DND-41 (cell line): ENCODE results near the gene CNOT11.
"Not testable (repeated sequence)": the region's sequence is repeated elsewhere in the genome, so short reads cannot be mapped to it uniquely, and the experiment has no call there.

ENCODE experiments used
- ATAC-seq: fragments of 200-7000 bp; cut with Tn5 transposase; 3 replicates; pipeline ENCODE4 v1.9.1; 2021; ENCODE audit warnings: low read depth; ENCODE audit not compliant: insufficient read depth
- DNase-seq: peaks from one replicate; pipeline ENCODE4 v3.0.0-alpha.2; 2020
- H2AFZ ChIP-seq: 2 replicates; pipeline ENCODE4 v1.6.0; 2012; ENCODE audit warnings: low read depth, low read length
- H3K27ac ChIP-seq: 2 replicates; pipeline ENCODE4 v1.5.1; 2012; ENCODE audit warnings: low read length, inconsistent platforms
- H3K27me3 ChIP-seq: fragments of 200-600 bp; sonication (generic); 2 replicates; pipeline ENCODE4 v1.6.0; 2012; ENCODE audit warnings: low read length, mild to moderate bottlenecking, inconsistent platforms; ENCODE audit not compliant: insufficient read depth, poor library complexity
- H3K36me3 ChIP-seq: 2 replicates; pipeline ENCODE4 v1.5.1; 2012; ENCODE audit warnings: low read length, inconsistent platforms; ENCODE audit not compliant: insufficient read depth
- H3K4me1 ChIP-seq: 2 replicates; pipeline ENCODE4 v1.5.1; 2012; ENCODE audit warnings: mild to moderate bottlenecking, low read length; ENCODE audit not compliant: insufficient read depth
- H3K4me2 ChIP-seq: 2 replicates; pipeline ENCODE4 v1.6.0; 2012; ENCODE audit warnings: mild to moderate bottlenecking, moderate library complexity, low read length, inconsistent platforms; ENCODE audit not compliant: insufficient read depth
- H3K4me3 ChIP-seq, 2 experiments: fragments of 200-600 bp in 1 of 2; shearing (Covaris generic) in 1 of 2; 2 replicates each; pipeline ENCODE4 v1.5.1; 2012 to 2016; ENCODE audit warnings: inconsistent platforms in 2 of 2, low read length in 2 of 2, mild to moderate bottlenecking in 2 of 2, low read depth in 1 of 2, moderate library complexity in 1 of 2
- H3K79me2 ChIP-seq: 2 replicates; pipeline ENCODE4 v1.6.0; 2012; ENCODE audit warnings: low read length, inconsistent platforms; ENCODE audit not compliant: insufficient read depth
- H3K9ac ChIP-seq: 2 replicates; pipeline ENCODE4 v1.6.0; 2012; ENCODE audit warnings: low read depth, mild to moderate bottlenecking, inconsistent platforms, low read length, moderate library complexity
- H3K9me3 ChIP-seq: 2 replicates; pipeline ENCODE4 v1.5.1; 2012; ENCODE audit warnings: low read length, moderate library complexity, mild to moderate bottlenecking, inconsistent platforms; ENCODE audit not compliant: insufficient read depth, severe bottlenecking
- H4K20me1 ChIP-seq: 2 replicates; pipeline ENCODE4 v1.6.0; 2012; ENCODE audit warnings: low read length; ENCODE audit not compliant: insufficient read depth
- CTCF ChIP-seq: IDR thresholded peaks from 2 replicates; pipeline ENCODE4 v1.5.1; 2012; ENCODE audit warnings: borderline replicate concordance, low read length, moderate library complexity, mild to moderate bottlenecking; ENCODE audit not compliant: poor library complexity, severe bottlenecking; ENCODE audit errors: extremely low read depth
- EZH2 ChIP-seq: IDR thresholded peaks from 3 replicates; pipeline ENCODE4 v1.6.1; 2012; ENCODE audit warnings: borderline replicate concordance, low read depth, mild to moderate bottlenecking, moderate library complexity, low read length, inconsistent platforms; ENCODE audit not compliant: severe bottlenecking

CNOT11 gene

GRCh38 chr2:101208830-101209229 is 43.9 kb upstream of the CNOT11 start:
- no peak for TF ChIP-seq EZH2
- TF ChIP-seq CTCF, result no peak
- H3K4me3 ChIP-seq, result no peak overlapping the region
- no peaks in the 10 kb centered on the region for H3K36me3 ChIP-seq
- H3K27ac ChIP-seq, result no peak overlapping the region
- no peak overlapping the region for H2AFZ ChIP-seq
- no peaks in the 10 kb centered on the region for H3K9me3 ChIP-seq
- H3K4me2 ChIP-seq, result no peak overlapping the region
- DNase-seq (no peak), ATAC-seq (no peak)
- no peaks in the 10 kb centered on the region for H3K27me3 ChIP-seq
- peaks cover 13% of the 10 kb centered on the region for H3K4me1 ChIP-seq
- no peaks in the 10 kb centered on the region for H3K79me2 ChIP-seq
- no peak overlapping the region for H3K9ac ChIP-seq
- no peaks in the 10 kb centered on the region for H4K20me1 ChIP-seq

GRCh38 chr2:101219246-101219645 is 33.4 kb upstream of the CNOT11 start:
- no peaks in the 10 kb centered on the region for H3K36me3 ChIP-seq
- H3K4me1 ChIP-seq, result peaks cover 18% of the 10 kb centered on the region
- no peaks in the 10 kb centered on the region for H3K79me2 ChIP-seq
- ATAC-seq (no peak), DNase-seq (no peak)
- H3K27ac ChIP-seq, result no peak overlapping the region
- H3K4me2 ChIP-seq, result no peak overlapping the region
- no peak overlapping the region for H3K4me3 ChIP-seq
- H3K9me3 ChIP-seq, result peaks cover 3% of the 10 kb centered on the region
- H4K20me1 ChIP-seq, result no peaks in the 10 kb centered on the region
- no peaks in the 10 kb centered on the region for H3K27me3 ChIP-seq
- no peak overlapping the region for H3K9ac ChIP-seq
- no peak overlapping the region for H2AFZ ChIP-seq
- no peak for TF ChIP-seq EZH2
- TF ChIP-seq CTCF, result no peak

- not testable (repeated sequence) for H3K9ac ChIP-seq, H4K20me1 ChIP-seq, H3K4me3 ChIP-seq, DNase-seq, H3K79me2 ChIP-seq, H3K36me3 ChIP-seq, H2AFZ ChIP-seq, ATAC-seq, H3K4me2 ChIP-seq, H3K9me3 ChIP-seq, H3K27me3 ChIP-seq, H3K27ac ChIP-seq
- H3K4me1 ChIP-seq, result peaks cover 26% of the 10 kb centered on the region
Observed at GRCh38 chr2:101220091-101220490, 32.6 kb upstream of the CNOT11 start.

- peak overlapping the region; percentile 39 for H3K9ac ChIP-seq
- H3K27me3 ChIP-seq, result no peaks in the 10 kb centered on the region
- no peaks in the 10 kb centered on the region for H3K79me2 ChIP-seq
- H3K9me3 ChIP-seq, result peaks cover 3% of the 10 kb centered on the region
- no peak for TF ChIP-seq CTCF
- TF ChIP-seq EZH2, result no peak
- H3K36me3 ChIP-seq, result no peaks in the 10 kb centered on the region
- H3K27ac ChIP-seq, result peak overlapping the region; percentile 89
- H3K4me2 ChIP-seq, result peak overlapping the region; percentile 47
- peaks cover 42% of the 10 kb centered on the region for H3K4me1 ChIP-seq
- H2AFZ ChIP-seq, result peak overlapping the region; percentile 57
- peak; percentile 98 for ATAC-seq
- DNase-seq, result peak; percentile 93
- H4K20me1 ChIP-seq, result no peaks in the 10 kb centered on the region
- peak overlapping the region in 1 of 2 experiments; percentile 12; a peak in 1 of 4 replicates for H3K4me3 ChIP-seq
Observed at GRCh38 chr2:101223814-101224231, 28.9 kb upstream of the CNOT11 start.
